AG09319 (cell line): Measurements from ENCODE around the gene CHD9.
"Not testable (repeated sequence)": the region's sequence is repeated elsewhere in the genome, so short reads cannot be mapped to it uniquely, and the experiment has no call there.

Experiments
- DNase-seq: peaks from one replicate; pipeline ENCODE4 v3.0.0-alpha.2; 2010; ENCODE audit warnings: low read depth; ENCODE audit errors: extremely low read depth
- TF ChIP-seq, protein P1 (sequence below): IDR thresholded peaks from 2 replicates; pipeline ENCODE4 v1.5.1; 2011; ENCODE audit warnings: low read depth, mild to moderate bottlenecking, inconsistent platforms, low read length, moderate library complexity

The CHD9 gene

GRCh38 chr16:53166099-53166498 lies 111.3 kb downstream of the CHD9 start:
- TF ChIP-seq, protein P1, sequence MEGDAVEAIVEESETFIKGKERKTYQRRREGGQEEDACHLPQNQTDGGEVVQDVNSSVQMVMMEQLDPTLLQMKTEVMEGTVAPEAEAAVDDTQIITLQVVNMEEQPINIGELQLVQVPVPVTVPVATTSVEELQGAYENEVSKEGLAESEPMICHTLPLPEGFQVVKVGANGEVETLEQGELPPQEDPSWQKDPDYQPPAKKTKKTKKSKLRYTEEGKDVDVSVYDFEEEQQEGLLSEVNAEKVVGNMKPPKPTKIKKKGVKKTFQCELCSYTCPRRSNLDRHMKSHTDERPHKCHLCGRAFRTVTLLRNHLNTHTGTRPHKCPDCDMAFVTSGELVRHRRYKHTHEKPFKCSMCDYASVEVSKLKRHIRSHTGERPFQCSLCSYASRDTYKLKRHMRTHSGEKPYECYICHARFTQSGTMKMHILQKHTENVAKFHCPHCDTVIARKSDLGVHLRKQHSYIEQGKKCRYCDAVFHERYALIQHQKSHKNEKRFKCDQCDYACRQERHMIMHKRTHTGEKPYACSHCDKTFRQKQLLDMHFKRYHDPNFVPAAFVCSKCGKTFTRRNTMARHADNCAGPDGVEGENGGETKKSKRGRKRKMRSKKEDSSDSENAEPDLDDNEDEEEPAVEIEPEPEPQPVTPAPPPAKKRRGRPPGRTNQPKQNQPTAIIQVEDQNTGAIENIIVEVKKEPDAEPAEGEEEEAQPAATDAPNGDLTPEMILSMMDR: no peak
- no peak for DNase-seq

DNA sequence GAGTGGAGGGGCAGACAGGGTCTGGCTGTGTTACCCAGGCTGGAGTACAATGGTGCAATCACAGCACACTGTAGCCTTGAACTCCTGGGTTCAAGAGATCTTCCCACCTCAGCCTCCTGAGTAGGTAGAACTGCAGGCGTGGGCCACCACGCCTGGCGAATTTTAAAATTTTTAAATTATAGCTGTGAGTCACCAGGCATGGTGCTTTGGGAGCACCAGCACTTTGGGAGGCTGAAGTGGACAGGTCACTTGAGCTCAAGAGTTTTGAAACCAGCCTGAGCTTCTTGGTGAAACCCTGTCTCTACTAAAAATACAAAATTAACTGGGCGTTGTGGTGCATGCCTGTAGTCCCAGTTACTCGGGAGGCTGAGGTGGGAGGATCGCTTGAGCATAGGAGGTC lies 114.0 kb downstream of the CHD9 start:
- no peak for DNase-seq
- TF ChIP-seq, protein P1: no peak

DNA sequence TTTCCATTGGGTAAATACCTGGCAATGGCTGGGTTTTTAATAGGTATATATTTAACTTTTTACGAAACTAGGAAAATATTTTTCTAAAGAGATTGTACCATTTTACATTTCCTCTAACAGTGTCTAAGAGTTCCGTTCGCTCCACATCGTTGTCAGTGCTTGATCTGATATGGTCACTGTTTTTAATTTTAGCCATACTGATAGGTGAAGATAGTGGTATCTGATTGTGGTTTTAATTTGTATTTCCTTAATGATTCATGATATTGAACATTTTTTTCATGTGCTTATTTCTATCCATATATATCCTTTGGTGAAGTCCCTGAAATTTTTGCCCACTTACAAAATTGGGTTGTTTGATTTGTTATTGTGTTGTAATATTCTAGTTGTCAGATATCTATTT lies 117.7 kb downstream of the CHD9 start:
- no peak for DNase-seq
- TF ChIP-seq, protein P1: no peak

- no peak for DNase-seq
- TF ChIP-seq, protein P1: no peak
These were observed 120.3 kb downstream of the CHD9 start for GRCh38 chr16:53175118-53175517.

GRCh38 chr16:53176434-53176833 lies 121.6 kb downstream of the CHD9 start:
- DNase-seq: no peak
- TF ChIP-seq, protein P1: no peak

GRCh38 chr16:53183442-53183841 lies 128.7 kb downstream of the CHD9 start:
- TF ChIP-seq, protein P1: no peak
- DNase-seq: no peak

DNA sequence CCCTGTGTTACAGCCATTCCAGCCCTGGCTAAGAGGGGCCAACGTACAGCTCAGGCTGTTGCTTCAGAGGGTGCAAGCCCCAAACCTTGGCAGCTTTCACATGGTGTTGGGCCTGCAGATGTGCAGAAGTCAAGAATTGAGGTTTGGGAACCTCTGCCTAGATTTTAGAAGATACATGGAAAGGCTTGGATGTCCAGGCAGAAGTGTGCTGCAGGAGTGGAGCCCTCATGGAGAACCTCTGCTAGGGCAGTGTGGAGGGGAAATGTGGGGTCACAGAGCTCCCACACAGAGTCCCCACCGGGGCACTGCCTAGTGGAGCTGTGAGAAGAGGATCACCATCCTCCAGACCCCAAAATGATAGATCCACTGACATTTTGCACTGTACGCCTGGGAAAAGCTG lies 130.9 kb downstream of the CHD9 start:
- not testable (repeated sequence) for DNase-seq

GRCh38 chr16:53187775-53188174 lies 133.0 kb downstream of the CHD9 start:
- TF ChIP-seq, protein P1: no peak
- DNase-seq: no peak
